RWPE2 (cell line): ENCODE measurements around the gene SFMBT2.
"Not testable (repeated sequence)": the region's sequence is repeated elsewhere in the genome, so short reads cannot be mapped to it uniquely, and the experiment has no call there.

Source experiments
- ATAC-seq: fragments of 200-7000 bp; cut with Tn5 transposase; 3 replicates; pipeline ENCODE4 v1.9.1; 2021; ENCODE audit warnings: low read depth
- DNase-seq: peaks from one replicate; pipeline ENCODE4 v3.0.0-alpha.2; 2020; ENCODE audit warnings: low spot score
- H3K27ac ChIP-seq: fragments of 450-650 bp; 2 replicates; pipeline ENCODE4 v1.5.1; 2017; ENCODE audit warnings: mild to moderate bottlenecking; ENCODE audit not compliant: poor library complexity, severe bottlenecking
- H3K27me3 ChIP-seq: fragments of 250-450 bp; sonication (Bioruptor Pico); 2 replicates; pipeline ENCODE4 v1.5.1; 2021; ENCODE audit warnings: mild to moderate bottlenecking, moderate library complexity; ENCODE audit not compliant: insufficient read depth, poor library complexity, severe bottlenecking
- H3K36me3 ChIP-seq: fragments of 250-450 bp; sonication (Bioruptor Pico); 2 replicates; pipeline ENCODE4 v1.5.1; 2020; ENCODE audit warnings: low read depth, mild to moderate bottlenecking, moderate library complexity
- H3K4me1 ChIP-seq: fragments of 250-450 bp; sonication (Bioruptor Pico); 2 replicates; pipeline ENCODE4 v1.5.1; 2021; ENCODE audit warnings: mild to moderate bottlenecking, moderate library complexity; ENCODE audit not compliant: insufficient read depth, poor library complexity, severe bottlenecking
- H3K4me3 ChIP-seq: fragments of 250-450 bp; sonication (Bioruptor Pico); 2 replicates; pipeline ENCODE4 v1.5.1; 2021; ENCODE audit warnings: mild to moderate bottlenecking, moderate library complexity; ENCODE audit not compliant: severe bottlenecking
- H3K9me3 ChIP-seq: fragments of 250-450 bp; sonication (Bioruptor Pico); 2 replicates; pipeline ENCODE4 v1.5.1; 2021; ENCODE audit warnings: mild to moderate bottlenecking, moderate library complexity; ENCODE audit not compliant: severe bottlenecking
- CTCF ChIP-seq: fragments of 450-650 bp; IDR thresholded peaks from one replicate; pipeline ENCODE4 v1.5.1; 2017; ENCODE audit warnings: mild to moderate bottlenecking, moderate library complexity; ENCODE audit not compliant: poor library complexity, severe bottlenecking

SFMBT2 gene

GRCh38 chr10:7193369-7193768, 217.5 kb downstream of the SFMBT2 start:
- ATAC-seq, result no peak
- Histone ChIP-seq H3K4me1 (no peaks in the 10 kb centered on the region), H3K36me3 (no peaks in the 10 kb centered on the region), H3K27me3 (no peaks in the 10 kb centered on the region), H3K27ac (no peak overlapping the region), H3K9me3 (no peaks in the 10 kb centered on the region), H3K4me3 (no peak overlapping the region)
- no peak for DNase-seq
- TF ChIP-seq CTCF, result no peak

GRCh38 chr10:7192831-7193361, 217.9 kb downstream of the SFMBT2 start:
- Histone ChIP-seq H3K4me3 (no peak overlapping the region), H3K9me3 (no peaks in the 10 kb centered on the region), H3K27ac (no peak overlapping the region), H3K4me1 (no peaks in the 10 kb centered on the region), H3K36me3 (no peaks in the 10 kb centered on the region), H3K27me3 (no peaks in the 10 kb centered on the region)
- DNase-seq, result no peak
- ATAC-seq, result no peak
- TF ChIP-seq CTCF, result no peak

- TF ChIP-seq CTCF, result no peak
- no peak for ATAC-seq
- no peak overlapping the region for H3K4me3 ChIP-seq
- no peak overlapping the region for H3K27ac ChIP-seq
- no peaks in the 10 kb centered on the region for H3K4me1 ChIP-seq
- no peaks in the 10 kb centered on the region for H3K9me3 ChIP-seq
- H3K27me3 ChIP-seq, result no peaks in the 10 kb centered on the region
- DNase-seq, result no peak
- H3K36me3 ChIP-seq, result no peaks in the 10 kb centered on the region
These were observed 218.8 kb downstream of the SFMBT2 start for GRCh38 chr10:7192061-7192460.

GRCh38 chr10:7190772-7191171, 220.1 kb downstream of the SFMBT2 start:
- H3K27me3 ChIP-seq, H3K4me1 ChIP-seq, H3K4me3 ChIP-seq, H3K27ac ChIP-seq, H3K36me3 ChIP-seq, ATAC-seq, H3K9me3 ChIP-seq, DNase-seq: not testable (repeated sequence)

- H3K9me3 ChIP-seq, result no peaks in the 10 kb centered on the region
These were observed 220.9 kb downstream of the SFMBT2 start for GRCh38 chr10:7189909-7190308.

More at GRCh38 chr10:7189909-7190308, 220.9 kb downstream of the SFMBT2 start:
- DNase-seq, result no peak
- no peak overlapping the region for H3K27ac ChIP-seq
- H3K36me3 ChIP-seq, result no peaks in the 10 kb centered on the region
- TF ChIP-seq CTCF, result no peak
- ATAC-seq, result no peak
- H3K27me3 ChIP-seq, result no peaks in the 10 kb centered on the region
- no peak overlapping the region for H3K4me3 ChIP-seq
- H3K4me1 ChIP-seq, result no peaks in the 10 kb centered on the region
